Keratinocyte (primary cell): ENCODE measurements around the gene CARMIL3. TPM values are rescaled to one million over a fixed set of nuclear protein-coding genes. Genes with fewer than 3 reads are reported as not detected.

Experiments
- DNase-seq: peaks from one replicate; pipeline ENCODE4 v3.0.0-alpha.2; 2011; ENCODE audit warnings: low read depth, missing footprints, low spot score
- FAIRE-seq: peaks from 2 replicates; lab custom pipeline; 2011; peaks lifted over from hg19 to GRCh38; lab: Jason Lieb, UNC
- H2AFZ ChIP-seq: 2 replicates; pipeline ENCODE4 v1.6.0; 2012; ENCODE audit warnings: low read length, control low read depth, inconsistent platforms; ENCODE audit not compliant: control insufficient read depth
- H3K27ac ChIP-seq: 2 replicates; pipeline ENCODE4 v1.5.1; 2011; ENCODE audit warnings: low read length; ENCODE audit not compliant: control insufficient read depth, insufficient read depth
- H3K27me3 ChIP-seq: 3 replicates; pipeline ENCODE4 v1.6.0; 2011; ENCODE audit warnings: low read length; ENCODE audit not compliant: control insufficient read depth, insufficient read depth; ENCODE audit errors: extremely low read depth
- H3K36me3 ChIP-seq, 2 experiments: 2 replicates in 1 of 2; 3 replicates in 1 of 2; pipeline ENCODE4 v1.5.1; 2011; ENCODE audit warnings: low read length in 2 of 2, mild to moderate bottlenecking in 1 of 2; ENCODE audit not compliant: control insufficient read depth in 2 of 2, insufficient read depth in 2 of 2; ENCODE audit errors: extremely low read depth in 1 of 2
- H3K4me1 ChIP-seq: 3 replicates; pipeline ENCODE4 v1.5.1; 2011; ENCODE audit warnings: low read length; ENCODE audit not compliant: control insufficient read depth, insufficient read depth; ENCODE audit errors: extremely low read depth
- H3K4me2 ChIP-seq: 3 replicates; pipeline ENCODE4 v1.6.0; 2011; ENCODE audit warnings: low read depth, low read length; ENCODE audit not compliant: control insufficient read depth, insufficient read depth; ENCODE audit errors: extremely low read depth
- H3K4me3 ChIP-seq, 3 experiments: fragments of 200-600 bp in 1 of 3; sonication (generic) in 1 of 3; 2 replicates in 2 of 3; 3 replicates in 1 of 3; pipeline ENCODE4 v1.5.1; 2011 to 2016; ENCODE audit warnings: low read length in 3 of 3, mild to moderate bottlenecking in 3 of 3, control low read depth in 2 of 3, inconsistent platforms in 1 of 3, low read depth in 1 of 3, mixed read lengths in 1 of 3, mixed run types in 1 of 3, moderate library complexity in 1 of 3; ENCODE audit not compliant: control insufficient read depth in 2 of 3, insufficient read depth in 2 of 3; ENCODE audit errors: extremely low read depth in 1 of 3
- H3K79me2 ChIP-seq: 2 replicates; pipeline ENCODE4 v1.6.0; 2012; ENCODE audit warnings: low read length; ENCODE audit not compliant: control insufficient read depth, insufficient read depth
- H3K9ac ChIP-seq: 3 replicates; pipeline ENCODE4 v1.6.0; 2011; ENCODE audit warnings: low read length; ENCODE audit not compliant: control insufficient read depth, insufficient read depth; ENCODE audit errors: extremely low read depth
- H3K9me1 ChIP-seq: 3 replicates; pipeline ENCODE4 v1.6.0; 2011; ENCODE audit warnings: low read length; ENCODE audit not compliant: control insufficient read depth, insufficient read depth; ENCODE audit errors: extremely low read depth
- H3K9me3 ChIP-seq: 2 replicates; pipeline ENCODE4 v1.5.1; 2012; ENCODE audit warnings: low read depth, low read length; ENCODE audit not compliant: control insufficient read depth
- H4K20me1 ChIP-seq: 3 replicates; pipeline ENCODE4 v1.6.0; 2011; ENCODE audit warnings: low read length; ENCODE audit not compliant: control insufficient read depth, insufficient read depth; ENCODE audit errors: extremely low read depth
- EZH2 ChIP-seq: IDR thresholded peaks from one replicate; pipeline ENCODE4 v1.6.1; 2012; ENCODE audit warnings: inconsistent platforms, mild to moderate bottlenecking, low read length, moderate library complexity
- dilution Hi-C: fragments of 300-500 bp; cut with MboI; formaldehyde crosslinking; loops from one replicate; pipeline ENCODE4 v1.7.0; 2020; ENCODE audit warnings: low sequenced_read_pairs; ENCODE audit not compliant: extremely low pct_ligation_motif_present
- polyA plus RNA-seq, 5 experiments: library from polyadenylated mRNA; depleted of rRNA in 3 of 5; stranded (reverse) in 3 of 5; stranded (forward) in 1 of 5; unstranded in 1 of 5; fragments of >200 nt; gene quantifications; 1 replicate in 1 of 5; 2 replicates in 3 of 5; 3 replicates in 1 of 5; pipeline versions ENCODE4 v1.2.1 to v1.2.3, GENCODE V29; 2011 to 2012; ENCODE audit warnings: missing spikeins in 2 of 5, low read depth in 1 of 5, low replicate concordance in 1 of 5
- TF ChIP-seq, protein P1 (sequence below), 3 experiments: IDR thresholded peaks in 1 of 3; conservative IDR thresholded peaks in 1 of 3; optimal IDR thresholded peaks in 1 of 3; 2 replicates in 2 of 3; 3 replicates in 1 of 3; pipeline versions ENCODE3 to v1.5.1; 2011; ENCODE audit warnings: low read length in 3 of 3, mild to moderate bottlenecking in 3 of 3, moderate library complexity in 2 of 3, control low read depth in 1 of 3, inconsistent platforms in 1 of 3; ENCODE audit not compliant: insufficient read depth in 2 of 3; ENCODE audit errors: extremely low read depth in 1 of 3

The CARMIL3 gene
- polyA plus RNA-seq, 1 donor (not counting 4 experiments of a cell fraction or from before 2014, with no cell fraction given), result 0.12 TPM

DNA sequence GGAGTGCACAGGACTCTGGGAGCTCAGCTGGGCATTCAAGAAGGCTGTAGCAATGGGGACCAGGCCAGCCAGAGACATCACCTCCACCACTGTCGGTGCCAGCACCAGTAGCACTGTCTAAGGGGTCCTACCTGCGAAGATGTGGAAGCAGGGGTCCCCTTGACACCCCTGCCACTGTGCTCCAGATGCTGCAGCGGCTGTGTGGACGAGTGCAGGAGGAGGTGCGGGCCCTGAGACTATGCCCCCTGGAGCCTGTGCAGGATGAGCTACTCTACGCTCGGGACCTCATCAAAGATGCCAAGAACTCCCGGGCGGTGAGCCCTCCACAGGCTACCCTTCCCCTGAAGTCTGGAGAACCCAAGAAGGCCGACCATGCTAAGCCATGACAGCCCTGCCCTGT, 8.6 kb downstream of the CARMIL3 start:
- no peaks in the 10 kb centered on the region for H3K36me3 ChIP-seq
- no peak overlapping the region for H3K4me3 ChIP-seq
- no peak overlapping the region for H3K27ac ChIP-seq
- H2AFZ ChIP-seq, result no peak overlapping the region
- TF ChIP-seq, protein P1, sequence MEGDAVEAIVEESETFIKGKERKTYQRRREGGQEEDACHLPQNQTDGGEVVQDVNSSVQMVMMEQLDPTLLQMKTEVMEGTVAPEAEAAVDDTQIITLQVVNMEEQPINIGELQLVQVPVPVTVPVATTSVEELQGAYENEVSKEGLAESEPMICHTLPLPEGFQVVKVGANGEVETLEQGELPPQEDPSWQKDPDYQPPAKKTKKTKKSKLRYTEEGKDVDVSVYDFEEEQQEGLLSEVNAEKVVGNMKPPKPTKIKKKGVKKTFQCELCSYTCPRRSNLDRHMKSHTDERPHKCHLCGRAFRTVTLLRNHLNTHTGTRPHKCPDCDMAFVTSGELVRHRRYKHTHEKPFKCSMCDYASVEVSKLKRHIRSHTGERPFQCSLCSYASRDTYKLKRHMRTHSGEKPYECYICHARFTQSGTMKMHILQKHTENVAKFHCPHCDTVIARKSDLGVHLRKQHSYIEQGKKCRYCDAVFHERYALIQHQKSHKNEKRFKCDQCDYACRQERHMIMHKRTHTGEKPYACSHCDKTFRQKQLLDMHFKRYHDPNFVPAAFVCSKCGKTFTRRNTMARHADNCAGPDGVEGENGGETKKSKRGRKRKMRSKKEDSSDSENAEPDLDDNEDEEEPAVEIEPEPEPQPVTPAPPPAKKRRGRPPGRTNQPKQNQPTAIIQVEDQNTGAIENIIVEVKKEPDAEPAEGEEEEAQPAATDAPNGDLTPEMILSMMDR (optimal IDR thresholded peaks at IDR 0.05 in 1 of 3, IDR thresholded peaks at IDR 0.05 in 1 of 3, conservative IDR thresholded peaks at IDR 0.05 in 1 of 3; ENCODE audit: extremely low read depth in 1 of 3, insufficient read depth in 2 of 3, low read length in 3 of 3), result no peak
- TF ChIP-seq EZH2, result no peak
- no peaks in the 10 kb centered on the region for H3K9me1 ChIP-seq
- no peaks in the 10 kb centered on the region for H3K79me2 ChIP-seq
- no peaks in the 10 kb centered on the region for H3K9me3 ChIP-seq
- dilution Hi-C loops, result no loop called here
- H3K4me1 ChIP-seq, result no peaks in the 10 kb centered on the region
- DNase-seq (no peak), FAIRE-seq (no peak)
- H3K27me3 ChIP-seq, result no peaks in the 10 kb centered on the region
- H4K20me1 ChIP-seq, result no peaks in the 10 kb centered on the region
- no peak overlapping the region for H3K4me2 ChIP-seq
- no peak overlapping the region for H3K9ac ChIP-seq

DNA sequence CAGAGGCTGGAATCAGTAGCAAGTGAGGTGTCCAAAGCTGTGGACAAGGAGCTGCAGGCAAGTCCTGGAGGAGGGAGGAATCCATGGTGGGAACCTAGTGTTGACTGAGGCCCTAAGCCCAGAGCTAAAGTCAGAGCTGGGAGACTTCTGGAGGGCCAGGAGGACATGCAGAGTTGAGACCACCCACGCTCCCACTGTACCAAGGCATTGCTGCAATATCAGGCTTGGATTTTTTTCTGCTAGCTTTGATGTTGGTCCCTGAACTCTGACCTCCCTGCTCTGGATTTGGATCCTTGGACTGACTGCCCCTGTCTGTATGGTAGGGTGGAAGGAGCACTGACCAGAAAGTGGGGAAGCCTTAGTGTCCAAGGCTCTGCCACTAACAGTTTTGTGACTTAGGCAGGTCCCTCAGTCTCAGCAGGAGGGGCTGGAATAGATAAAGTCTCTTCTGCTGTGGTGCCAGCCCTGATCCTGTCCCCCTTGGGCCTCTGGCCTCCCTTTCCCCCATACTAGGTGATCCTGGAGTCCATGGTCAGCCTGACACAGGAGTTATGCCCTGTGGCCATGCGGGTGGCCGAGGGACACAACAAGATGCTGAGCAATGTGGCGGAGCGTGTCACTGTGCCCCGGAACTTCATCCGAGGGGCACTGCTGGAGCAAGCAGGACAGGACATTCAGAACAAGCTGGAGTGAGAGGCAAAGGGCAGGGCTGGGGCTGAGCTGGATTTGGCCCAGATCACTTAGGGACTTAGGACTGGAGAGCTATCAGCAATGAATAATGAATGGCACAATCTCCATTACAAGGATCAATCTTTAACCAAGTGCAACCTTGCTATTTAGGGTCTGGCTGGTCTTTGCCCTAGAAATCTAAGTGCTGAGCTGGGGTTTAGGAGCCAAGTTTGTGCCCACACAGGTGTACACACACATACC, 9.4 kb downstream of the CARMIL3 start:
- Histone ChIP-seq H3K9ac (no peak overlapping the region), H3K27ac (no peak overlapping the region), H3K4me1 (no peaks in the 10 kb centered on the region), H3K36me3 (no peaks in the 10 kb centered on the region), H3K79me2 (no peaks in the 10 kb centered on the region), H3K4me3 (no peak overlapping the region), H3K4me2 (no peak overlapping the region), H2AFZ (no peak overlapping the region), H3K27me3 (no peaks in the 10 kb centered on the region), H3K9me1 (no peaks in the 10 kb centered on the region), H3K9me3 (no peaks in the 10 kb centered on the region), H4K20me1 (no peaks in the 10 kb centered on the region)
- FAIRE-seq (no peak), DNase-seq (no peak)
- dilution Hi-C loops, result no loop called here
- TF ChIP-seq EZH2, result no peak
- TF ChIP-seq, protein P1 (optimal IDR thresholded peaks at IDR 0.05 in 1 of 3, IDR thresholded peaks at IDR 0.05 in 1 of 3, conservative IDR thresholded peaks at IDR 0.05 in 1 of 3; ENCODE audit: extremely low read depth in 1 of 3, insufficient read depth in 2 of 3, low read length in 3 of 3), result no peak
